ENCODE data around the gene REV3L. TPM values are rescaled to one million over a fixed set of nuclear protein-coding genes. Genes with fewer than 3 reads are reported as not detected.

Gene REV3L
- total RNA-seq, 4 donors from 2014 or later = 25.9 to 79.1 (median 49.0) TPM

GRCh38 chr6:111447051-111447450, 36.0 kb downstream of the REV3L start:
- intact Hi-C loops (cut with DNase I; ENCODE audit: low total_unique reads) = no loop called here
- ATAC-seq (no peak), DNase-seq (no peak)
- H3K4me1 ChIP-seq = peaks cover 24 to 25% of the 10 kb centered on the region in 2 donors
- TF ChIP-seq POLR2A (IDR thresholded peaks at IDR 0.05) = no peak
- TF ChIP-seq CTCF (IDR thresholded peaks at IDR 0.05 in 4 of 5, conservative IDR thresholded peaks at IDR 0.05 in 1 of 5) = no peak
- H3K36me3 ChIP-seq = no peaks in the 10 kb centered on the region
- H3K27me3 ChIP-seq = no peaks in the 10 kb centered on the region
- H3K27ac ChIP-seq = no peak overlapping the region
- no peaks in the 10 kb centered on the region for H3K9me3 ChIP-seq
- in situ Hi-C loops (cut with MboI; ENCODE audit: low sequenced_read_pairs in 4 of 4) = no loop called here
- H3K4me3 ChIP-seq = no peak overlapping the region

DNA sequence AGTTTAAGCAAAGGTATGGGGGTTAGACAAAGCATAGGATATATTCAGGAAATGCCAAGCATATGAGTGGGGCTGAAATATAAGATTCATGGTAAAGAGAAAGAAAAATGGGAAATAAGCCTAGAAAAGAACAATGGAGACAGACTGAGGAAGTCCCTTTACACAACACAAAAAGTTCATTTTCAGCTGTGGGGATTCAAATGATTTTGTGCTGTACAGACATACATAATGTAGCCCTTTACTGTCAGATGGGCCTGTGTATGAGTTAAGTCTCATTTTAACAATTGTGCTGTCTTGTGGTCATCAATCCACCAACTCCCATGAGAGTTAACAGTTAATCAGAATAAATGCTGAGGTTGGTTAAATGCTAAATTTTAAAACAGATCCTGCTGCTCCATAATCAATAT, 37.2 kb downstream of the REV3L start:
- Histone ChIP-seq H3K4me1 (peaks cover 21 to 24% of the 10 kb centered on the region in 2 donors), H3K27me3 (no peaks in the 10 kb centered on the region), H3K27ac (no peak overlapping the region), H3K9me3 (no peaks in the 10 kb centered on the region), H3K36me3 (no peaks in the 10 kb centered on the region), H3K4me3 (no peak overlapping the region)
- in situ Hi-C loops (cut with MboI; ENCODE audit: low sequenced_read_pairs in 4 of 4) = no loop called here
- no peak for ATAC-seq
- no peak for DNase-seq
- TF ChIP-seq POLR2A (IDR thresholded peaks at IDR 0.05) (no peak), CTCF (IDR thresholded peaks at IDR 0.05 in 4 of 5, conservative IDR thresholded peaks at IDR 0.05 in 1 of 5) (no peak)
- intact Hi-C loops (cut with DNase I; ENCODE audit: low total_unique reads) = no loop called here

DNA sequence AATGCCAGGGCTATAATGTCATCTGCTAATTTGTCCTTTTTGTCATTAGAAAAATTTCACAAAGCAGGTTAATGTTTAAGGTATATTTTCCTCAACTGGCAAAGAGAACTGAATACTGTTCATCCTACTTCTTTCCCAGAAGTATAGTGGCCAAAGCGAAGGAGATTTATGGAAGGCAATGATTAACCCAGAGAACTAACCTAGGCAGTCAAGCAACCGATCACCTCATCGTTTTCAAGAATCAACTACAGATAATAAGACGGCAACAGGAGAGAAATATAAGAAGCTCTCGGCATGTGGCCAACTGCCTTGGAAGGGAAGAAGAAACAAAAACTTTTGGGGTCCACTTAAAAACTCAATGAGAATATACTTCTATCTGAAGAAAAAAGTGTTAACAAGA, 38.2 kb downstream of the REV3L start:
- no peaks in the 10 kb centered on the region for H3K27me3 ChIP-seq
- no peak overlapping the region for H3K4me3 ChIP-seq
- intact Hi-C loops (cut with DNase I; ENCODE audit: low total_unique reads) (no loop called here), in situ Hi-C loops (cut with MboI; ENCODE audit: low sequenced_read_pairs in 4 of 4) (no loop called here)
- H3K9me3 ChIP-seq = no peaks in the 10 kb centered on the region
- no peak overlapping the region for H3K27ac ChIP-seq
- H3K36me3 ChIP-seq = no peaks in the 10 kb centered on the region
- TF ChIP-seq POLR2A (IDR thresholded peaks at IDR 0.05) (no peak), CTCF (IDR thresholded peaks at IDR 0.05 in 4 of 5, conservative IDR thresholded peaks at IDR 0.05 in 1 of 5) (no peak)
- peaks cover 17 to 22% of the 10 kb centered on the region in 2 donors for H3K4me1 ChIP-seq
- ATAC-seq (no peak), DNase-seq (no peak)

DNA sequence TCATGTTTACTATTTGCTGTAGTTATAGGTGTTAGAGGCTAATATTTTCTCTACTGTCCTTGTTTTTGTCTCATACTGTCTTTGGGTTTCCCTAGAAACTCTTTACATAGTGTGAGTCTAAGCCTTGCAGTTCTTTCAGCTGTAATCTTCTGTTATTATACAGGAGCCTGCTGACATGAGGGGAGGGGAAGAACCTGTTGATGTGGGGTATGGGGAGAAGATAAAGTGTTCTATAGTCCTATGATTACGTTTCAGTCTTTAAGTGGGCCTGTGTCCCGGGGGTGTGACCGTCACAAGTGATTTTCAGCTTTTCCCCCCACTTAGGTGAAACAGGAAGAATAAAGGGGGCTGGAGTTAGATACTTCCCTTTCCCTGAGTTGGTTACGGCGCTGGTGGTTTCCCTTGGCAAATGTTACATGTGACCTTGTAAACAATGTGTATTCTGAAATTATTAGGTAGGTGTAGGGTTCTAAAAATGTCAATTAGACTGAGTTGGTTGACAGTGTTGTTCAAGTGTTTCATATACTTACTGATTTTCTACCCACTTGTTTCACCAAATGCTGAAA, 41.3 kb downstream of the REV3L start:
- Histone ChIP-seq H3K36me3 (no peaks in the 10 kb centered on the region), H3K9me3 (no peaks in the 10 kb centered on the region), H3K27me3 (no peaks in the 10 kb centered on the region), H3K4me3 (no peak overlapping the region), H3K27ac (no peak overlapping the region), H3K4me1 (peaks cover 9 to 15% of the 10 kb centered on the region in 2 donors)
- no peak for ATAC-seq
- intact Hi-C loops (cut with DNase I; ENCODE audit: low total_unique reads) = no loop called here
- in situ Hi-C loops (cut with MboI; ENCODE audit: low sequenced_read_pairs in 4 of 4) = no loop called here
- TF ChIP-seq POLR2A (IDR thresholded peaks at IDR 0.05) = no peak
- no peak for TF ChIP-seq CTCF (IDR thresholded peaks at IDR 0.05 in 4 of 5, conservative IDR thresholded peaks at IDR 0.05 in 1 of 5)
- DNase-seq = no peak

GRCh38 chr6:111439171-111439570, 43.8 kb downstream of the REV3L start:
- in situ Hi-C loops (cut with MboI; ENCODE audit: low sequenced_read_pairs in 4 of 4) = no loop called here
- H3K27ac ChIP-seq = no peak overlapping the region
- DNase-seq = no peak

More at GRCh38 chr6:111439171-111439570, 43.8 kb downstream of the REV3L start:
- intact Hi-C loops (cut with DNase I; ENCODE audit: low total_unique reads) = no loop called here
- H3K4me3 ChIP-seq = no peak overlapping the region
- TF ChIP-seq POLR2A (IDR thresholded peaks at IDR 0.05) (no peak), CTCF (IDR thresholded peaks at IDR 0.05 in 4 of 5, conservative IDR thresholded peaks at IDR 0.05 in 1 of 5) (no peak)
- no peaks in the 10 kb centered on the region for H3K36me3 ChIP-seq
- no peak for ATAC-seq
- no peaks in the 10 kb centered on the region for H3K9me3 ChIP-seq
- peaks cover 0 to 2% of the 10 kb centered on the region in 2 donors for H3K4me1 ChIP-seq
- no peaks in the 10 kb centered on the region for H3K27me3 ChIP-seq

Data from gastrocnemius medialis (tissue), 4 donors.